ENCODE data around the gene CD226.

GRCh38 chr18:69898241-69898861 lies 49.3 kb downstream of the CD226 start:
- TF ChIP-seq SMC3 (IDR thresholded peaks at IDR 0.05; ENCODE audit: low read depth, low read length) (no peak), CTCF (conservative IDR thresholded peaks at IDR 0.05; ENCODE audit: low read depth, low read length) (no peak), MAFK (IDR thresholded peaks at IDR 0.05; ENCODE audit: low read depth, low read length) (no peak), ELK1 (IDR thresholded peaks at IDR 0.05; ENCODE audit: borderline replicate concordance, low read depth, low read length) (no peak), CHD1 (IDR thresholded peaks at IDR 0.05; ENCODE audit: low read depth, low read length) (no peak), MXI1 (IDR thresholded peaks at IDR 0.05; ENCODE audit: borderline replicate concordance, low read depth, low read length) (no peak), FOS (IDR thresholded peaks at IDR 0.05; ENCODE audit: low read depth, low read length) (no peak), POLR2A (IDR thresholded peaks at IDR 0.05; ENCODE audit: low read depth, low read length) (no peak), RFX5 (IDR thresholded peaks at IDR 0.05; ENCODE audit: low read depth, low read length) (no peak), RAD21 (IDR thresholded peaks at IDR 0.05; ENCODE audit: low read length) (no peak), MAZ (IDR thresholded peaks at IDR 0.05; ENCODE audit: borderline replicate concordance, low read depth, low read length) (no peak), CEBPB (IDR thresholded peaks at IDR 0.05; ENCODE audit: low read depth, low read length) (no peak)
- TF ChIP-seq, protein P1, sequence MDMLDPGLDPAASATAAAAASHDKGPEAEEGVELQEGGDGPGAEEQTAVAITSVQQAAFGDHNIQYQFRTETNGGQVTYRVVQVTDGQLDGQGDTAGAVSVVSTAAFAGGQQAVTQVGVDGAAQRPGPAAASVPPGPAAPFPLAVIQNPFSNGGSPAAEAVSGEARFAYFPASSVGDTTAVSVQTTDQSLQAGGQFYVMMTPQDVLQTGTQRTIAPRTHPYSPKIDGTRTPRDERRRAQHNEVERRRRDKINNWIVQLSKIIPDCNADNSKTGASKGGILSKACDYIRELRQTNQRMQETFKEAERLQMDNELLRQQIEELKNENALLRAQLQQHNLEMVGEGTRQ (IDR thresholded peaks at IDR 0.05; ENCODE audit: low read depth, low read length): no peak

All from IMR-90 (cell line).